Activated CD4-positive, alpha-beta memory T cell treated with anti-CD3 and anti-CD28 coated beads for 36 hours (primary cell): ENCODE results near the gene PCDH8. TPM values are rescaled to one million over a fixed set of nuclear protein-coding genes. Genes with fewer than 3 reads are reported as not detected.

Source experiments
- CTCF ChIA-PET: fragments of 350-600 bp; sonication (Branson Sonifier 250); formaldehyde crosslinking; loops from one replicate; lab custom pipeline; 2021; ENCODE audit warnings: antibody characterized with exemption, inconsistent platforms; lab: Charles Lee
- POLR2A ChIA-PET: fragments of 350-600 bp; sonication (Branson Sonifier 250); formaldehyde crosslinking; loops from one replicate; lab custom pipeline; 2021; ENCODE audit warnings: antibody characterized with exemption; lab: Charles Lee
- DNase-seq: peaks from one replicate; pipeline ENCODE4 v3.0.0-alpha.2; 2020
- H3K27ac Mint-ChIP-seq: one replicate; pipeline ENCODE4 v1.8.0; 2021; ENCODE audit warnings: mixed read lengths
- H3K27me3 Mint-ChIP-seq: one replicate; pipeline ENCODE4 v1.8.0; 2021; ENCODE audit warnings: mixed read lengths
- H3K36me3 Mint-ChIP-seq: one replicate; pipeline ENCODE4 v1.8.0; 2021; ENCODE audit warnings: mixed read lengths
- H3K4me1 Mint-ChIP-seq: one replicate; pipeline ENCODE4 v1.8.0; 2021; ENCODE audit warnings: low read depth, mixed read lengths
- H3K4me3 Mint-ChIP-seq: one replicate; pipeline ENCODE4 v1.8.0; 2021; ENCODE audit warnings: mild to moderate bottlenecking, mixed read lengths
- H3K9me3 Mint-ChIP-seq: one replicate; pipeline ENCODE4 v1.8.0; 2021; ENCODE audit warnings: mixed read lengths
- intact Hi-C: fragments of 100-400 bp; cut with micrococcal nuclease; formaldehyde crosslinking; loops from one replicate; pipeline ENCODE4 v1.15.1; 2023
- total RNA-seq, 2 experiments: library from RNA; stranded (reverse); gene quantifications; one replicate each; pipeline ENCODE4 v1.2.3, GENCODE V29; 2021

The PCDH8 gene
- total RNA-seq = not detected

- intact Hi-C loops = no loop called here
- ChIA-PET POLR2A (no interaction called here), CTCF (interaction anchor here (1.1 kb wide), 1 partner anchor 183 kb away, joined by 3 read pairs; no protein-coding TSS in a partner anchor)
- Mint-ChIP-seq H3K27ac (no peak within 1 kb of the TSS), H3K9me3 (no peaks in the 10 kb centered on the region), H3K36me3 (peaks cover 14% of the 10 kb centered on the region), H3K4me1 (peaks cover 33% of the 10 kb centered on the region), H3K27me3 (peaks cover 66% of the 10 kb centered on the region), H3K4me3 (no peak within 1 kb of the TSS)
- peak; percentile 15 for DNase-seq
These were observed at the start of gene PCDH8 for GRCh38 chr13:52848455-52849195. PCDH8 (minus strand) TSS chr13:52848640; CDS start chr13:52848436, 204 bp downstream.

GRCh38 chr13:52896827-52897659 is 48.6 kb upstream of the PCDH8 start:
- intact Hi-C loops = no loop called here
- H3K4me1 Mint-ChIP-seq = no peaks in the 10 kb centered on the region
- no peaks in the 10 kb centered on the region for H3K36me3 Mint-ChIP-seq
- H3K27ac Mint-ChIP-seq = no peak overlapping the region
- peak; percentile 15 for DNase-seq
- POLR2A ChIA-PET = no interaction called here
- H3K4me3 Mint-ChIP-seq = no peak overlapping the region
- CTCF ChIA-PET = interaction anchor here (0.6 kb wide), 1 partner anchor 35 kb away, joined by 4 read pairs; no protein-coding TSS in a partner anchor
- H3K9me3 Mint-ChIP-seq = no peaks in the 10 kb centered on the region
- H3K27me3 Mint-ChIP-seq = peaks cover 13% of the 10 kb centered on the region

DNA sequence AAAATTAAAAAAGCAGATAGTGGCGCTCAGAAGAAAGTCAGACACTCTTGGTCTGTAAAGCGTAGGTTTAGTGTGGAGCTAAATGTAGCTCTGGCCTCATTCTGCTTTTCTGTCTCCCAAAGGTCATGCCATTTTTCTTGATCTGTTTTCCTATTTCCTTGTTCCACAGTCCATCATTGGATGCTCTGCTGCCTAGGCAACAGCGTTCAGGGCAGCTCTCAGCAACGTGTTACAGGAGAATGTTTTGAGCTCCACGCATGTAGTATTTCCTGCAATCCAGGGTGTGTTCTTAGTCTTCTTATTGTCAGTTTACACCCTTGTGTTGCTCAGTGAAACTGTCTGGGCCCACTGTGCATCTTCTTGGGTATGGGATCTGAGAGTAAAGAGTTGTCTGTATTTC is 46.0 kb upstream of the PCDH8 start:
- CTCF ChIA-PET = interaction anchor here (0.7 kb wide), 1 partner anchor 17 kb away, joined by 3 read pairs; no protein-coding TSS in a partner anchor
- intact Hi-C loops = no loop called here
- no peak overlapping the region for H3K4me3 Mint-ChIP-seq

GRCh38 chr13:52892925-52893324 is 44.5 kb upstream of the PCDH8 start:
- Mint-ChIP-seq H3K4me1 (no peaks in the 10 kb centered on the region), H3K27me3 (peaks cover 13% of the 10 kb centered on the region), H3K9me3 (no peaks in the 10 kb centered on the region), H3K4me3 (no peak overlapping the region), H3K27ac (no peak overlapping the region), H3K36me3 (no peaks in the 10 kb centered on the region)
- ChIA-PET CTCF (no interaction called here), POLR2A (no interaction called here)
- DNase-seq = no peak
- intact Hi-C loops = no loop called here

More for the DNA sequence above, 46.0 kb upstream of the PCDH8 start:
- Mint-ChIP-seq H3K9me3 (no peaks in the 10 kb centered on the region), H3K36me3 (no peaks in the 10 kb centered on the region), H3K27me3 (peaks cover 15% of the 10 kb centered on the region), H3K4me1 (no peaks in the 10 kb centered on the region), H3K27ac (no peak overlapping the region)
- POLR2A ChIA-PET = no interaction called here
- DNase-seq = no peak

GRCh38 chr13:52891706-52892105 is 43.3 kb upstream of the PCDH8 start:
- Mint-ChIP-seq H3K27me3 (peaks cover 15% of the 10 kb centered on the region), H3K4me3 (no peak overlapping the region), H3K4me1 (no peaks in the 10 kb centered on the region), H3K27ac (no peak overlapping the region), H3K36me3 (no peaks in the 10 kb centered on the region), H3K9me3 (no peaks in the 10 kb centered on the region)
- intact Hi-C loops = no loop called here
- POLR2A ChIA-PET = no interaction called here
- DNase-seq = no peak
- CTCF ChIA-PET = no interaction called here

- POLR2A ChIA-PET = no interaction called here
These were observed 38.7 kb upstream of the PCDH8 start for GRCh38 chr13:52887165-52887564.

GRCh38 chr13:52885141-52885540 is 36.7 kb upstream of the PCDH8 start:
- Mint-ChIP-seq H3K36me3 (no peaks in the 10 kb centered on the region), H3K27ac (no peak overlapping the region), H3K4me3 (no peak overlapping the region), H3K27me3 (peaks cover 8% of the 10 kb centered on the region), H3K4me1 (no peaks in the 10 kb centered on the region), H3K9me3 (no peaks in the 10 kb centered on the region)
- intact Hi-C loops = no loop called here
- CTCF ChIA-PET = no interaction called here
- no peak for DNase-seq
- POLR2A ChIA-PET = no interaction called here

More at GRCh38 chr13:52887165-52887564, 38.7 kb upstream of the PCDH8 start:
- H3K27me3 Mint-ChIP-seq = peaks cover 8% of the 10 kb centered on the region
- no peak overlapping the region for H3K4me3 Mint-ChIP-seq
- H3K36me3 Mint-ChIP-seq = no peaks in the 10 kb centered on the region
- no peaks in the 10 kb centered on the region for H3K9me3 Mint-ChIP-seq
- intact Hi-C loops = no loop called here
- DNase-seq = no peak
- H3K4me1 Mint-ChIP-seq = no peaks in the 10 kb centered on the region
- H3K27ac Mint-ChIP-seq = no peak overlapping the region
- CTCF ChIA-PET = no interaction called here

DNA sequence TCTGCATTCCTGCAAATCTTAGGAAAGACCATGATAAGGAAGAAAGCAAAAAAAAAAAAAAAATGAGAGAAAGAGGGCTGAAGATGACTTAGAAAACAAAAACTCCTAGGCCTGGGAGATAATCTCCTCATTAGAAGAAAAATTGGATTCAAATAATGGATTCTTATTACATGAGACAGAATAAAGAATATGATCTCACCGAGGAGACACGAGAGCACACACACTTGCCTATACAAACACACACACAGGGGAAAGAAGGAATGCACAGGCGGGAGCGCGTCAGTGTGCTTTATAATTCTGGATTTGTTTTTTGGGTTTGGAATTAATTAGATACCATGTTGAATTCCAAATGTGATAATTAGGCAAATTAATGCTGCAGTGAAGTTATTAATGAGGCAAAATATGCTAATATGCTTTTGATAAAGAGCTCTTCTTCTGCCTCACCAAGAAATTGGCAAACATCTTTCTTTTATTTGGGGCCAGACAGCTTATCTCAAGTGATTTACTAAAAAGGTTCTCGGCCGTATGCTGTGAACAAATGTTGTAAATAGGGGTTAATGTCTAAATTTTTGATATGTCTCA is 36.1 kb upstream of the PCDH8 start:
- H3K4me3 Mint-ChIP-seq = no peak overlapping the region
- ChIA-PET CTCF (no interaction called here), POLR2A (no interaction called here)
- intact Hi-C loops = no loop called here
- no peak for DNase-seq
- H3K27me3 Mint-ChIP-seq = peaks cover 11% of the 10 kb centered on the region
- H3K36me3 Mint-ChIP-seq = no peaks in the 10 kb centered on the region
- no peak overlapping the region for H3K27ac Mint-ChIP-seq
- H3K9me3 Mint-ChIP-seq = no peaks in the 10 kb centered on the region
- no peaks in the 10 kb centered on the region for H3K4me1 Mint-ChIP-seq

GRCh38 chr13:52882785-52883184 is 34.3 kb upstream of the PCDH8 start:
- H3K4me3 Mint-ChIP-seq = no peak overlapping the region
- peaks cover 18% of the 10 kb centered on the region for H3K27me3 Mint-ChIP-seq
- POLR2A ChIA-PET = no interaction called here
- H3K4me1 Mint-ChIP-seq = no peaks in the 10 kb centered on the region
- DNase-seq = no peak
- CTCF ChIA-PET = no interaction called here
- intact Hi-C loops = no loop called here
- H3K36me3 Mint-ChIP-seq = no peaks in the 10 kb centered on the region
- no peaks in the 10 kb centered on the region for H3K9me3 Mint-ChIP-seq
- H3K27ac Mint-ChIP-seq = no peak overlapping the region

DNA sequence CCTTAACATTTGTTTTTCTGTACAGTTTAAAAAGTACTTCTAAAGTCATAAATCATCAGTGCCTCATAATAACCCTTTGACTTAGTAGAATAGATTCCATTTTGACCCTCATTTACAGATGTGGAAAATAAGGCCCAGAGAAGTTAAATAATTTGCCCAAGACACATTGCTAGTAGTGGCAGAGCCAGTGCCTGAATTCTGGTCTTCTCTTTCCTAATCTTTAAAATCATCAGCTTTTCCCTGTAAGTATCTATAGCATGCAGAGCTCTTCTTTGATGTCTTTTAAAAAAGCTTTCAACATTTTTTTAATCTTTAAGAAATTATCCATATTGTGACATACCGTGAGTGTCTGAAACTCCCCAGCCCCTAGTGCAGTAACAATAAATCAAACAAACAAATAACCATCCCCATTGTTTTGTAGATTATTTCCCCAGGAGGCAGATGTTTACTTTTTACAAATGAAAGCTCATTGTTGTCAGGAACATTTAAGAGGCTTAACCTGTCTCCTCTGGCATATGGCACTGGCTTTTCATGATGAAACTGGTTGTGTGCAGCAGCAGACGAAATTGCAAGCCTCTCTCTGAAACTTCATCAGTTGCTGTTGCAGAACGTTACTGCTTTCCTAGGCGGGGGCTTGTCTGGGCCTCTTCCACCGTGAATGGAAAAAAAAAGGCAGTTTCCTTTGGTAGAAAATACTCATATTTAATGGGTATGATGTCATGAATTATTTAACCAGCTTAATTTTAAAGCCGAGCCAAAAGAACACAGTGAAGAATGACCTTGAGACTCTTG is 31.7 kb upstream of the PCDH8 start:
- Mint-ChIP-seq H3K27ac (no peak overlapping the region), H3K4me3 (no peak overlapping the region), H3K36me3 (peaks cover 5% of the 10 kb centered on the region), H3K4me1 (no peaks in the 10 kb centered on the region), H3K9me3 (peaks cover 14% of the 10 kb centered on the region), H3K27me3 (peaks cover 15% of the 10 kb centered on the region)
- intact Hi-C loops = no loop called here
- no peak for DNase-seq
- ChIA-PET CTCF (no interaction called here), POLR2A (no interaction called here)

DNA sequence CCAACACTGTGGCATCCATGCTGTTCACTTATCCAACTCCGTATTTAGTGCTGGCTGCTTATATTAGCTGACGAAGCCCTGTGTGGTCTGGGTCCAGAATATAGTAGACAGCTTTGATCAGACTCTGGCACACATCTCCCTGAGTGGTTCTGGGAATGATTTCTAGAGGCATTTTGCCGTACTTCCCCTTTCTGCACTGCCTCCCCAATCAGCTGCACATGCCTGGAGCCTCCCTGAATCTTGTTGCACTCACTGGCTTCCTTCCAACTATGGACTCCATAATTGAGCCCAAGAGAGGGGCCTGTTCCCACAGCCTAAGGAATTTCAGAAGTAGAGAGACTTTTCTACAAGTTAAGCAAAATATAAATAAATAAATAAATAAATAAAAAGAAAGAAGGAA is 30.4 kb upstream of the PCDH8 start:
- ChIA-PET CTCF (no interaction called here), POLR2A (no interaction called here)
- peaks cover 24% of the 10 kb centered on the region for H3K9me3 Mint-ChIP-seq
- intact Hi-C loops = no loop called here
- peaks cover 6% of the 10 kb centered on the region for H3K36me3 Mint-ChIP-seq
- H3K4me1 Mint-ChIP-seq = no peaks in the 10 kb centered on the region
- H3K27me3 Mint-ChIP-seq = peaks cover 15% of the 10 kb centered on the region
- no peak overlapping the region for H3K27ac Mint-ChIP-seq
- no peak for DNase-seq
- H3K4me3 Mint-ChIP-seq = no peak overlapping the region
